Colonic mucosa (tissue), 4 donors: ENCODE data around the gene MIDN. TPM values are rescaled to one million over a fixed set of nuclear protein-coding genes. Genes with fewer than 3 reads are reported as not detected.

Experiments
- DNase-seq: peaks from one replicate; pipeline ENCODE4 v3.0.0-alpha.2; 2020
- H3K27ac ChIP-seq: fragments of 200-600 bp; one replicate; pipeline ENCODE4 v1.8.0; 2021
- H3K27me3 ChIP-seq: fragments of 200-600 bp; one replicate; pipeline ENCODE4 v1.8.0; 2021
- H3K36me3 ChIP-seq: fragments of 200-600 bp; one replicate; pipeline ENCODE4 v1.8.0; 2021
- H3K4me1 ChIP-seq: fragments of 200-600 bp; one replicate; pipeline ENCODE4 v1.8.0; 2021; ENCODE audit warnings: mild to moderate bottlenecking
- H3K4me3 ChIP-seq: fragments of 200-600 bp; one replicate; pipeline ENCODE4 v1.8.0; 2021
- H3K9ac ChIP-seq, 2 donors: one replicate each; pipeline ENCODE4 v1.7.0; 2013; ENCODE audit warnings: control low read depth in 2 of 2, low read depth in 2 of 2, low read length in 2 of 2
- H3K9me3 ChIP-seq: fragments of 200-600 bp; one replicate; pipeline ENCODE4 v1.8.0; 2021
- CTCF ChIP-seq: fragments of 200-600 bp; IDR thresholded peaks from one replicate; pipeline ENCODE4 v1.8.0; 2022; ENCODE audit warnings: antibody characterized with exemption, mild to moderate bottlenecking
- intact Hi-C: fragments of 100-400 bp; cut with DNase I; formaldehyde crosslinking; loops from one replicate; pipeline ENCODE4 v1.14.1; 2022
- total RNA-seq, 2 donors: library from RNA; stranded (reverse); fragmentation: NEBNext Ultra II Directional in 1 of 2; extraction: Animal tissue kit (Norgen Biotek cat#: 25700) in 1 of 2; gene quantifications; one replicate each; pipeline ENCODE4 v1.2.1, GENCODE V29; 2021
- donor health status: healthy.
- donor health status: DM: no; HTN: no; CAD: no.
- donor health status: DM: no; HTN: no; CAD: no.

The MIDN gene
- total RNA-seq, 2 donors from 2014 or later = 172 to 177 TPM

- DNase-seq = no peak
- intact Hi-C loops = no loop called here
- no peaks in the 10 kb centered on the region for H3K9me3 ChIP-seq
- H3K4me1 ChIP-seq = peaks cover 37% of the 10 kb centered on the region
- H3K36me3 ChIP-seq = peaks cover 30% of the 10 kb centered on the region
- peak overlapping the region in 1 of 2 donors; percentile 100 for H3K9ac ChIP-seq
- no peaks in the 10 kb centered on the region for H3K27me3 ChIP-seq
- H3K4me3 ChIP-seq = no peak overlapping the region
- no peak for TF ChIP-seq CTCF
- H3K27ac ChIP-seq = peak overlapping the region; percentile 91
Measured at GRCh38 chr19:1258163-1258492, 9.7 kb downstream of the MIDN start.

DNA sequence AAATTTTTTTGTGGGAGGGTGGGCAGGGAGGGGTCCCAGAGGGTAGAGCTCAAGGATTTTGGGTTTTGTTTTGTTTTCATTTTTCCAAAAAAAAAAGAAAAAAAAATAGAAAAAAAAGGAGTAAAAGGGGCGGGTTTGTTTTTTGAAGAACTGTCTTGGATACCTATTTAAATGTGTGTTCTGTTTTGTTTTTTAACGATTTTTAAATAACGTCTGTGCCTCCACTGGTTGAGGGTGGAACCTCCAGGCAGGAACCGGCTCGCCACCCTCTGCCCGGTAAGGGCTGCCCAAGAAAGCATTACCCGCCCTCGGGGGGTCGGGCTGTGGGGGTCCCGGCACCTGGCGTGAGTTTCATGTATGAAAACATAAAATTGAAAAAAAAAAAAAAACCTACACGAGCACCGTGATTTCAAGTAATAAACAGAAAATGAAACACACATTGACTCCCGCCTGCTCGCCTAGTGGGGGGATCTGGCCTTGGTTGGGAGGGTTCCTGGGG lies 10.4 kb downstream of the MIDN start:
- no peak for DNase-seq
- Histone ChIP-seq H3K9ac (peak overlapping the region; percentile 84 to 100), H3K4me3 (peak overlapping the region; percentile 12), H3K27me3 (no peaks in the 10 kb centered on the region), H3K27ac (peak overlapping the region; percentile 91), H3K9me3 (no peaks in the 10 kb centered on the region), H3K4me1 (peaks cover 35% of the 10 kb centered on the region), H3K36me3 (peaks cover 30% of the 10 kb centered on the region)
- intact Hi-C loops = no loop called here
- TF ChIP-seq CTCF = no peak

DNA sequence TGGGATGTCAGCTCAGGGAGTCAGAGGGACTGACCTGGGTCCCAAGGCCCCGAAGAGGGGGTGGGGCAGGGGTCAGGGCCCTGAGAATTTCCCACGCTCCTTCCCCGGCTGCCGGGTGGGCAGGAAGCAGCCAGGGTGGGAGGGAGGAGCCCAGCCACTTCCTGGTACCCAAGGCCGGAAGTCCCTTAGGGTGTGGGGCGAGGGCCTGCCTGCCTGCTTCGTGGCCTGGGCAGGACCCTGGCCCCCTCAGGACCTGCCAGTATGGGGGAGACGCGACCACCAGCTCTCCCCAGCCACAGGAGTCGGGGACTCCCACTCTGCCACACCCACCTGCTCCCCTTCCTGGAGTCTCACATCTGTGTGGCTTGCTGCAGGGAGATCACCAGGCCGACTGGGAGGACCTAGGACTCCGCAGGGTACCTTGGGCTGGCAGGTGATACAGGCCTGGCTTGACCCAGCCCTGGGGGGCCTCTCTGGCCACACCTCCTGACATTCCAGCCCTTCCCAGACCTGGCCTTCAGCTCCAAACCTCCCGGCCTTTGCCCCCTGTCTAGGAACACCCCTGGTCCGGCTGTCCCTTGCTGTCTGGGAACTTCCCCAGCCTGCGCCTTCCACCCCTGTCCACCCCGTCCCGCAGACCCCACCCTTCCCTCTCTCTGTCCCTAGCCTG lies 11.0 kb downstream of the MIDN start:
- peaks cover 24% of the 10 kb centered on the region for H3K36me3 ChIP-seq
- H3K4me1 ChIP-seq = peaks cover 31% of the 10 kb centered on the region
- TF ChIP-seq CTCF = no peak
- peak overlapping the region; percentile 91 for H3K27ac ChIP-seq
- intact Hi-C loops = no loop called here
- H3K27me3 ChIP-seq = no peaks in the 10 kb centered on the region
- DNase-seq = peak; percentile 86
- H3K4me3 ChIP-seq = peak overlapping the region; percentile 54
- H3K9ac ChIP-seq = peak overlapping the region; percentile 84 to 100
- no peaks in the 10 kb centered on the region for H3K9me3 ChIP-seq

- intact Hi-C loops = no loop called here
- Histone ChIP-seq H3K4me3 (peak overlapping the region; percentile 54), H3K9me3 (no peaks in the 10 kb centered on the region), H3K36me3 (peaks cover 17% of the 10 kb centered on the region), H3K27ac (peak overlapping the region; percentile 91), H3K27me3 (no peaks in the 10 kb centered on the region), H3K4me1 (peaks cover 25% of the 10 kb centered on the region), H3K9ac (peak overlapping the region; percentile 84 to 100)
- no peak for TF ChIP-seq CTCF
- DNase-seq = peak; percentile 62
Measured at GRCh38 chr19:1259876-1260748, 11.7 kb downstream of the MIDN start.

GRCh38 chr19:1260749-1261537 lies 12.6 kb downstream of the MIDN start:
- peaks cover 8% of the 10 kb centered on the region for H3K36me3 ChIP-seq
- H3K9ac ChIP-seq = peak overlapping the region; percentile 98 to 100
- H3K4me1 ChIP-seq = peaks cover 26% of the 10 kb centered on the region
- peak overlapping the region; percentile 54 for H3K4me3 ChIP-seq
- intact Hi-C loops = no loop called here
- H3K27me3 ChIP-seq = no peaks in the 10 kb centered on the region
- peak; percentile 97 for DNase-seq
- no peak for TF ChIP-seq CTCF
- no peaks in the 10 kb centered on the region for H3K9me3 ChIP-seq
- peak overlapping the region; percentile 91 for H3K27ac ChIP-seq
